Cerebellar nuclear complex (tissue), 1 donor: ENCODE results near the gene ADK.
"Not testable (repeated sequence)": the region's sequence is repeated elsewhere in the genome, so short reads cannot be mapped to it uniquely, and the experiment has no call there.

Source experiments
- DNase-seq, 2 experiments: peaks; one replicate each; lab custom pipeline; 2025; lab: John Stamatoyannopoulos, UW

ADK gene

DNA sequence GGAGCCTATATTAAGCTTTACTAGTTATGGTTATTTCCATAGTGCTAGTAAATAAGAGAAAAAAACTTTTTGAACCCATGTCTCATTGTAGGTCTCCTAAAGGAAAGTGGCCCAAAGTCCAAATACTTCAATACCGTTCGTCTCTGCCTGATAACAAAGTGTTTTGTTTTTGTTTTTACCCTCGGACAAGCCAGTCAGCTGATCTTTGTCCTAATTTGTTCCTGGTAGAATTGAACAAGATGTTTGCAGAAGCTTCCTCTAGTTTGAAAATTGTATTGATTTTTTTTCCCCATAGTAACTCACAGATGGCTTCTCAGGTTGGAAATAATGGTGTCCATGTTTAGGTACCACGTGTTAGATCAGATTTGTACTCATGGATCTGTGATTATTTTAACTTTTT is 339.5 kb downstream of the ADK start:
- DNase-seq = no peak

DNA sequence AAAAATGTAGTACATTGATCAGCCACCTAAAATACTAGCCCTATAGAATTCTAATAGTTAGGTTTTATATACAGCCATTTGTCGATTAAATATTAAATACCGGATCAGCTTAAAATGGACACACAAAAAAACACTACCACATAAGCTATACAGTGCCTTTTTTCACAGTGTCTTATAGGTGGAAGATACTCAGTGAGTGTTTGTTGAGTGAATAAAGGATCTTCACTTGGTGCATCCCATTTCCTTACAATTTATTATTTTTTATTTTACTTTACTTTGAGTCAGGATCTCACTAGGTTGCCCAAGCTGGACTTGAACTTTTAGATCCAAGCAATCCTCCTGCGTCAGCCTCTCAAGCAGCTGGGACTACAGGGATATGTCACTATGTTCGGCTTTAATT is 340.0 kb downstream of the ADK start:
- DNase-seq = no peak

DNA sequence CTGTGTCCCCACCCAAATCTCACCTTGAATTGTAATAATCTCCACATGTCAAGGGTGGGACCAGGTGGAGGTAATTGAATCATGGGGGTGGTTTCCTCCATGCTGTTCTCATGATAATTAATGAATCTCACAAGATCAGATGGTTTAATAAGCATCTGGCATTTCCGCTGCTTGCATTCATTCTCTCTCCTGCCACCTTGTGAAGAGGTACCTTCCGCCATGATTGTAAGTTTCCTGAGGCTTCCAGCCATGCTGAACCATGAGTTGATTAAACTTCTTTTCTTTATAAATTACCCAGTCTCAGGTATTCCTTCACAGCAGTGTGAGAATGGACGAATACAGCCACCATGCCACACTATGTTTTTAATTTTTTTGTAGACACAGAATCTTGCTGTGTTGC is 345.3 kb downstream of the ADK start:
- not testable (repeated sequence) for DNase-seq

DNA sequence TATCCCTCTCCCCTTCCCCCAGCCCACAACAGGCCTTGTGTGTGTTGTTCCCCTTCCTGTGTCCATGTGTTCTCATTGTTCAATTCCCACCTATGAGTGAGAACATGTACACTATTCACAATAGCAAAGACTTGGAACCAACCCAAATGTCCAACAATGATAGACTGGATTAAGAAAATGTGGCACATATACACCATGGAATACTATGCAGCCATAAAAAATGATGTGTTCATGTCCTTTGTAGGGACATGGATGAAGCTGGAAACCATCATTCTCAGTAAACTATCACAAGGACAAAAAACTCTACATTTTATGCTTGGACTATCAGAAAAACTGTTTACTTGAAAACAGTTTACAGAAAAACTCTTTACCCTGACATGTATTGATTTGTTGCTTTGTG is 347.6 kb downstream of the ADK start:
- not testable (repeated sequence) for DNase-seq

DNA sequence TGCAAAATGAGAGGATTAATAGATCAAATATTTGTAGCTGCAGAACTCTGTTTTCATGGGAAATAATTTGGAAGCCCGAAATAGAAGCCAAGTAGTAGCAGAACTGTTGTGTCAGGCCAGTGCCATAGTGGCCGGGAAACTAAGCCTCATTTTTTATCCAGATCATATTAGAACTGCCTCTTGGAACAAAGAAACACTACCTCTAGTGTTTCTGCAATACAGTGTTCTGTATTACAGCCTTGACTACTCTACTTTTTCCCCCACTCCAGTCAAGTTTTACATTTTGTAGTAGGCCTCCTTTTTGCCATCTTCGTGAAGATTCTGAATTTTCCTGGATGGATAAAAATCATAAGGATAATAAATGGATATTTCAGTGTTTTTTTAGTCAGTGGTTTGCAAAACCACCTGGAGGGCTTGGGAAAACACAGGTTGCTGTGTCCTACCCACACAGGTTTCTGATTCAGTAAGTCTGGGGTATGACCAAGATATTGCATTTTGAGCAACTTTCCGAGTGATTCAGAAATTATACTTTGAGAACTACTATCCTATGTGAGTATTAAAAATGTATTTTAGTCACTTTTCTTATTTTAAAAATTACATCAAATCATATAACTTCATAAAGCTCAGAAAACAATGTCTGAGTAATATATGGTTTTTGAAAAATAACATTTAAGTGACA is 349.1 kb downstream of the ADK start:
- no peak for DNase-seq

DNA sequence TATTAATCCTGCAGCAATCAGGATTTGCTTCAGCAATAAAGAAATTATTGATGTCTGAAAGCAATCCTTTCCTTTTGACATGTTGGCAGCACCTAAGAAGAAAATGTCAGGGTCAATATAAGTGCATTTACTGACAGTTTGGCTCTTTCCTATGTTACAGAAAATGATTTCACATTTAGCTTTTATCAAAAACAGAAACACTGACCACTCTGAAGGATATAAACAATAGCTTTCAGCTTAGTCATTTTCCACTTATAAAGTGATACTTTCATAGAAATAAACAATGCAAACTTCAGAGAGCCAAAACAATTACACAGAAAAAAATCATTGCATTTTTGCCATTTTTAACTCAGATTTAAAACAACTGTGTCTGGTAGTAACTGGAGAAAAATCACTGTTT is 349.8 kb downstream of the ADK start:
- DNase-seq = no peak

DNA sequence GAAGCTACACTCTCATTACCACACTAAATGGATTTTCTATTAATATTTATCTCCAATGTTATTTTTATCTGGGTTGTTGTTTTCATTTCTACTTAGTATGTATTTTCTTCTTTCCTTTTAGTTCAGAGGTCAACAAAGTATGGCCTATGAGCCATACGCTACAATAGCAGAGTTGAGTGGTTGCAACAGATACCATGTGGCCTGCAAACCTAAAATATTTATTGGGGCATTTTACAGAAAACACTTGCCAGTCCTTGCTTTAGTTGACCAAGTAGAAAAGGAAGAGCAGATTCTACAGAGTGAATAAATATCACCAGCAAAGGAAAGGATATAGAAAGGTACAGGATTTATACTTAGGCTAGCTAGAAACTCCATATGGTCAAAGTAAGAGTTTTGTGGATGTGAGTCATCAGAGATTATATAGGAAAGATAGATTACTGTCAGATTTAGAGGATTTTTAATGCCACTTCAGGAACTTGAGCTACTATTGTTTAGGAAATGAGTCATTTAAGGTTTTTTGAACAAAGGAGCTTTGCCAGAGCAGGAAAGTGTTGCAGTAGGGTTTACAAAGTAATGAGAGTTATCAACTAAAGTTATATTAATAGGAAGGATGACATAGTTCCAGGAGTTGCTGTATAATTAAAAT is 352.1 kb downstream of the ADK start:
- DNase-seq = no peak

DNA sequence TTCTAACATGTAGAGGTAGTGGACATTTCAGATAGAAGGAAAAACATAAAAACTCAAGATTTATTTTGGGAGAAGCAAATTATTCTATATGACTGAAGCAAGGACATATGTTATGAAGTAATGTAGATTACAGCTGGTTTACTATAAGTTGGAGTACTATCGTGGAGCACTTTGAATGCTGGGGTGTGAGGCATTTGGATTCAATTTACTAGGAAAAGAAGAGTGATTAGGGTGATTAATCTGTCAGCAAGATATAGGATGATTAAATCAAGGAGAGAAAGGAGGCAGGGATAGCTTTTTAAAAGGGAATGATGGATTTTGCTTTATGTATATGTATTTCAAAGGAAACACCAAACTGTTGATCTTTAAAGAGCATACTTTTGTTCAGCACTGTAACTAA is 356.9 kb downstream of the ADK start:
- no peak for DNase-seq

DNA sequence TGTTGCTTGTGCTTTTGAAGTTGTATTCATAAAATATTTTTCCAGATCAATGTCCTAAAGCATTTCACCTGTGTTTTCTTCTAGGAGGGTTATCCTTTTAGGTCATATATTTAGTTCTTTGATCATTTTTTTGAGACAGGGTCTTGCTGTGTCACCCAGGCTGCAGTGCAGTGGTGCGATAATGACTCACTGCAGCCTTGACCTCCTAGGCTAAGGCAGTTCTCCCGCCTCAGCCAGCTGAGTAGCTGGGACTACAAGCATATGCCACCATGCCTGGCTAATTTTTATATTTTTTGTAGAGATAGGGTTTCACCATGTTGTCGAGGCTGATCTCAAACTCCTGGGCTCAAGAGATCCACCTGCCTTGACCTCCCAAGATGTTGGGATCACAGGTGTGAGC is 359.6 kb downstream of the ADK start:
- no peak for DNase-seq

DNA sequence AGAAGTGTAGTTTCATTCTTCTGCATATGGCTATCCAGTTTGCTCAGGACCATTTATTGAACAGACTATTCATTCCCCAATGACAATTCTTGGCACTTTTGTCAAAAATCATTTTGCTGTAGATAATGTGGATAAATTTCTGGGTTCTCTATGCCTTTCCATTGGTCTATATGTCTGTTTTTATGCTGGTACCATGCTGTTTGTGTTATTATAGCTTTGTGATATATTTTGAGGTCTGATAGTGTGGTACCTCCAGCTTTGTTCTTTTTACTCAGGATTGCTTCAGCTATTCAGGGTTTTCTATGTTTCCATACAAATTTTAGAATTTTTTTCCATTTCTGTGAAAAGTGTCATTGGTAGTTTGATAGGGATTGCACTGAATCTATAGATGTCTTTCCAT is 360.0 kb downstream of the ADK start:
- no peak for DNase-seq

DNA sequence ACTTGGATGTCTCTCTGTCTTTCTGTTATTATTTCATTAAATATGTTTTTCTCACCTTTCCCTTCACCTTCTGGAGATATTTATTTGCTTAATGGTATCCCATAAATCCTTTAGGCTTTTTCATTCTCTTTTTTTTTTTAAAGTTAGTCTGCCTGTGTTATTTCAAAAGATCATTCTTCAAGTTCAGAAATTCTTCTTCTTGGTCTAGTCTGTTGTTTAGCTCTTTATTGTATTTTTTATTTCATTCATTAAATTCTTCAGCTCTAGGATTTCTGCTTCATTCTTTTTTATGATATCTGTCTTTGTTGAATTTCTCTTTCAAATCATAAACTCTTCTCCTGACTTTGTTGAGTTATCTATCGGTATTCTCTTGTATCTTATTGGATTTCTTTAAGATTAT is 363.3 kb downstream of the ADK start:
- no peak for DNase-seq

DNA sequence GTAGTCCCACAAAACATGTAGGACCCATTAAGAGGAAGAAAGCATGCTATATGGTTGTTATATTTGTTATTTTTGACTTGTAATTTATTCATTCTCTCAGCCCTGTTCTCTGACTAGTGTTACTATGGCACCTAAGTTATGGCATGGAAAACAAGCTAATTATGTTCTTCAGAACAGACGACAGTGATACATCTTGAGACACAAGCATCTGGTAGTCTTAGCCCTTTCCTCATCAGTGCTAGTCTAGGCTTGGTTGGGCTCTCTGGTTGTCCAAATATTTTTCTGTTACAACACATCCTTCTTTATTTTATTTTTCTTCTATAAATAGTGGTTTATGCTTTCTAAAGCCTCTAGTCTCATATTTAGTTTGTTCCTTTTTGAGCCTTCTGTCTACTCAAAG is 367.0 kb downstream of the ADK start:
- no peak for DNase-seq

DNA sequence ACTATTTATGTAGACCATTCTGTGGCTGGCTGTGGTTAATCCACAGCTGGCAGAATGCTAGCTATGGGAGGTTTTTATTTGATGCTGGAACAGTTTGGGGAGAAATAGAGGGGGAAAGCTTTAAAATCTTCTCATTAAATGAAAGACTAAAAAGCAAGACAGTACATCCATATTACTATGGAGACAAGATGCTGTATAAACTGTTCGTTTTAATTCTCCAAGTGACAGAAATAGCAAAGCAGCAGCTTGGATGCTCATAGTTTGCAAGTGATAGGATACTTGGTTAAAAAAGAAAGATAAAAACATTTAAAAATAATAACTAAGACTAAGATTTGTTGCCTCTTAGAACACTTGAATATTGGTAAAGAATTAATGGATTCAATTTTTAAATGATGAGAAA is 370.5 kb downstream of the ADK start:
- no peak for DNase-seq

DNA sequence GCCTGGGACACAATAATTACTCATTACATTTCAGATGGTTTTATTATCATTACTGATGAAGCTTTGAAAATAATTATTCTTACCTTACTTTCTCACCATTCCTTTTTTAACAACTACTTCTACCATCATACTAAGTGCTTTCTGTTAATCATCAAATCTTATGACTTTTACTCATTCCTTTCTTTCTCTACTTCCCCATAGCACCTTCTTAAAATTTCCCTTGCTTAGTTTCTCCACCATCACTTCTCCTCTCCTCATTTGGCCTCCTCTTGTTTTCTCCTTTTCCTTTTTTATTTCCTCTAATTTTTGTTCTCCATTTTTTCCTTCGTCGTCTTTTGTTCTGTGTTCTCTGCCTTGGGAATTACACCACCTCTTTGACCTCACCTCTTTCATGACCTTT is 372.2 kb downstream of the ADK start:
- no peak for DNase-seq

DNA sequence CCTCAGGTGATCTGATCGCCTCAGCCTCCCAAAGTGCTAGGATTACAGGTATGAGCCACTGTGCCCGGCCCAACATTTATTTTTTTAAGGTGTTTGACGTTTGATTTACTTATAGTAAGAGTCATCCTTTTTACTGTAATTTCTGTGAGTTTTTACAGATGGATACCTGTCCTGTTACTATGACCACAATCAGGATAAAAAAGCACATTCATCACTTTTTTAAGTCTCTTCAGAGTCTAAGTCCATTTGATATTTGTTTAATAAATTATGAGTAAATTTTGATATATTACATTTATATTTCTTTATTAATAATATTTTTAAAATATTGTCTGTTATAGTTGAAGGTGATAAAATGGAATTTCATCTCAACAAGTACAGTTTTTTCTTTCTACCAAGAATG is 374.9 kb downstream of the ADK start:
- DNase-seq = no peak

DNA sequence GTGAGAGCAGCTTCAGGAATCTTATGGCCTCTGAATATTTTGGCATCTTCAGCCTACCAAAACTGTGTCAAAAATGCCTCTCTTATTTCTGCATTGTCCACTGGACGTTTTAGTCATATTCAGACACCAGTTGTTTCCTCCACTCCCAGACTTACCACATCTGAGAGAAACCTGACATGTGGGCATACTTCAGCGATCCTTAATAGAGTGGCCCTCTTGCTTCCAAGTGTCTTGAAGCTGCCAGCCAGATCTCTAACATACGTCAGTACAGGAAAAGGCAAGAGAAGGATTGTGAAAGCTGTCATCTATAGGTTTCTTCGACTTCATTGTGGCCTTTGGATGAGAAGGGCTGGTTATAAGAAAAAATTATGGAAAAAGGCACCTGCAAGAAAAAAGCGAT is 376.6 kb downstream of the ADK start:
- not testable (repeated sequence) for DNase-seq

DNA sequence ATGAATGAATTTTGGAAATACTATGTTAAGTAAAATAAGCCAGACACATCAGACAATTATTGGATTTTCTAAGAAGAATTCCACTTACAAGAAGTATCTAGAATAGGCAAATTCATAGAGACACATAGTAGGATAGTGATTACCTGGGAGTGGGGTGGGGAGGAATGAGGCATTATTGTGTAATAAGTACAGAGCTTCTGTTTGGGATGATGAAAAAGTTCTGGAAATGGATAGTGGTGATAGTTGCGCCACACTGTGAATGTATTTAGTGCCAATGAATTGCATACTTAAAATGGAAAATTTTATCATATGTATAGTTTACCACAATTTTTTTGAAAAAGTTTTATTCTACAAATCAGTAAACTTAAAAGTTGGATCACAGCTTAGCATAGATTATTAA is 378.2 kb downstream of the ADK start:
- DNase-seq = no peak

DNA sequence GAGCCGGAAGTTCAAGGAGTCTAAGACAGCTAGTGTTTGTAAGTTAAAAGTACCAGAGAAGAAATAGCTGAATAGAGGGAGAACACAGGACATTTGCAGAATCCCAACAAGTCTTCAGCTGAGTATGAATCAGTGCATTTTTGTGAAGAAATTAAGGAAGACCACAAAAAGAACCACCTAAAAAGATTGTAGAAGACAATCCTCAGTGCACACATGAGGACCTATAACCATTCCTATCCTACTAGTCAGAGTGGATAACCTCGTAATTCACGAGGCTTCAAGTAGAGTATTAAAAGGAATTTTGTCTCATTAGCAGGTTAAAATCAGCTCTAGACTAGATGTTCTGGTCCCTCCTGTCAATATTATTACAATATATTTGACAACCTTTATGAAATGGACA is 380.0 kb downstream of the ADK start:
- DNase-seq = no peak

DNA sequence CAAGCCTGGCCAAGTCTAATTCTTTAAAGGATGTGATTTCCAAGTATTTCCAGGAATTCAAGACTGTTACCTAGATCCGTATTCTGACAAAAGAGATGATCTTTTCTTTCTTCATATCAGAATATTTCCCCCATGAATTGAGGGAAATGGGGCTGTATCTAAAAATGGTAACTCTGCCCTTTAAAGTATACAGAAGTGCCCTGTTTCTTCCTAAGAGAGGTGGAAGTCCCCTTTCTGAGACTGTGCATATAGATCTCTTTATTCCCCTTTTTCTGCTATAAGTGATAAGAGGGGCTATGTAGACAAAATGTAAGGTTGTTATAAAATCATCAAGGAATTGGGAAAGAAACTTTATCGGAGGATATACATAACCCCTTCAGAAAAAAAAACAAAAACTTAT is 388.3 kb downstream of the ADK start:
- DNase-seq = no peak

DNA sequence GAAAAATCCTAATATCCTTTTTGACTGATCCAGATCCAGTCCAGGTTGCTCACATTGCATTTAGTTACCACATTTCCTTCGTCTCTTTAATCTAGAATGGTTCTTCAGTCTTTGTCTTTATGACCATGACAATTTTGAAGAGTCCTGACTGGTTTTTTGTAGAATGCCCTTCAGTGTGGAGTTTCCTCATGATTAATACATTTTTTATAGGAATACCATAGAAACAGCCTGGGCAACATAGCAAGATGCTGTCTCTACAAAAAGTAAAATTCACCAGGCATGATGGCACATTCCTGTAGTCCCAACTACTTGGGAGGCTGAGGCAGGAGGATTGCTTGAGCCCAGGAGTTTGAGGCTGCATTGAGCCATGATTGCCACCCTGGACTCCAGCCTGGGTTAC is 390.4 kb downstream of the ADK start:
- no peak for DNase-seq

DNA sequence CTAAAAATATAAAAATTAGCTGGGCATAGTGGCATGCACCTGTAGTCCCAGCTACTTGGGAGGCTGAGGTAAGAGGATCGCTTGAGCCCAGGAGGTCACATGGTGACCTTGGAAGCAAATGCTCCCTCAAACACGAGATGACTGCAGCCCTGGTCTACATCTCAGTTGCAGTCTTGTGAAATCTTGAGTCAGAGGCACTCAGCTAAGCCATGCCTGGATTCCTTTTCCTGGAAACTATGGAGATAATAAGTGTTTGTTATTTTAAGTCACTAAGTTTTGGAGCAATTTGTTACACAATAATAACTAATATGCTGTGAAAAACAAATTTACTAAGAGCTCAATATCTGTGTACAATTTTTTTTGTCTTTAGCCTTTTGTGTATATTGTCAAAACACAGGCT is 391.1 kb downstream of the ADK start:
- DNase-seq = no peak

DNA sequence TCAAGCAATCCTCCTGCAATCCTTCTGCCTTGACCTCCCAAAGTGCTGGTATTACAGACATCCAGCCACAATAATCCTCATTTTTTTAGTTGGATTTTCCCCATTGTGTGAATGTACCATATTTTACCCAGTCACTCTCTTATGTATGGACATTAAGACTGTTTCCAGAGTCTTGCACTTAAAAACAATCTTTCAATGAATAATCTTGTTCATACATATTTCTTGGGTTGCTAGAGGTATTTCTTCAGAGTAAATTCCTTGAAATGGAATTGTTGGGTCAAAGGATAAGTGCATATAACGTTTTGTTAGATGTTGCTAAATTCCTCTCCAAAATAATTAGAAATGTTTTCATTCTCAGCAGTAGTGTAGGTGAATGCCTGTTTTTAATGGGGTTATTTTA is 392.3 kb downstream of the ADK start:
- no peak for DNase-seq

DNA sequence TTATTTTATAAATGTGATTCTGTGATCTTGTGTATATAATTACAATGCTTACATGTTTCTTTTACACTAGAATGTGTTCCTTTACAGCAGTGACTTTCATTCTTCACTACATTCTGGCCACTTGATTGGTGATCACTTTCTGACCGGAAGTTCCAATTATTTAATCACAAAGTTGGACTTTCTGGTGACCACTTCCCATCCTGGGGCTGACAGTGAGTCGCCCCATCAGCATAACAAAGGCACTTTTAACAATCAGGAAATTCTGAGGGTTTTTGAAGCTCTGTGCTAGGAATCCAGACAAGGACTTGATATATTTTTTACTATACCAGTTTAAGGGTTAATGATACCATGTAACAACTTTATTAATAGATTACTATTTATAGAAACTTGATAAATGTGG is 393.1 kb downstream of the ADK start:
- no peak for DNase-seq

DNA sequence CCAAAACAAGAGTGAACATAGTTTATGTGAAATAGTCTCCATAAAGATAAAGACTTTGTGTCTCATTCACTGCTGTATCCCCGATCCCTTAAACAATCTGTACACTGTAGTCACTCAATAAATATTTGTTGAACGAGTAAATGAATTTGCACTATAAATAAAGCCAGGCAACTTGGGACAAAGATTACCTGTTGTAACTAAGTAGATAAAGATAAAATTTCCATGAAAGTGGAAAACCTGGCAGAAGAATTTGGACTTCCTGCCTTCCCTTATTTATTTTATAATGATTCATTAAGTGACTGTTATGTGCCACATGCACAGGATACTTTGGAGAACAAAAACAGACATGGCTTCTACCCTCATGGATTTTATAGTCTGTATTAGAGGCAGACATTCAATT is 397.7 kb downstream of the ADK start:
- DNase-seq = no peak
